BLaER1 treated with 17β-estradiol and CSF1 and Interleukin-3, amounts not matched to agents 10 nM and 100 nM (cell line): ENCODE results near the gene HMX1.

Experiments
- H3K27ac ChIP-seq, 11 experiments: shearing (Covaris generic); formaldehyde crosslinking; 2 replicates each; pipeline ENCODE4 v1.8.1; 2022
- H3K27me3 ChIP-seq, 11 experiments: shearing (Covaris generic); formaldehyde crosslinking; 2 replicates each; pipeline ENCODE4 v1.8.1; 2022
- H3K36me3 ChIP-seq, 11 experiments: shearing (Covaris generic); formaldehyde crosslinking; 2 replicates each; pipeline ENCODE4 v1.8.1; 2022
- H3K4me1 ChIP-seq, 10 experiments: shearing (Covaris generic); formaldehyde crosslinking; 2 replicates each; pipeline ENCODE4 v1.8.1; 2022
- H3K4me2 ChIP-seq, 11 experiments: shearing (Covaris generic); formaldehyde crosslinking; 2 replicates each; pipeline ENCODE4 v1.8.1; 2022
- H3K4me3 ChIP-seq, 10 experiments: shearing (Covaris generic); formaldehyde crosslinking; 2 replicates each; pipeline ENCODE4 v1.8.1; 2022
- H3K9ac ChIP-seq, 11 experiments: shearing (Covaris generic); formaldehyde crosslinking; 2 replicates each; pipeline ENCODE4 v1.8.1; 2022
- H3K9me3 ChIP-seq, 11 experiments: shearing (Covaris generic); formaldehyde crosslinking; replicated peaks in 1 of 11; 2 replicates each; pipeline ENCODE4 v1.8.1; 2022
- H4K20me1 ChIP-seq, 11 experiments: shearing (Covaris generic); formaldehyde crosslinking; 2 replicates each; pipeline ENCODE4 v1.8.1; 2022
- Cebpa-rat ChIP-seq, 11 experiments: shearing (Covaris generic); IDR thresholded peaks; 2 replicates each; pipeline ENCODE4 v1.8.1; 2022

Gene HMX1

DNA sequence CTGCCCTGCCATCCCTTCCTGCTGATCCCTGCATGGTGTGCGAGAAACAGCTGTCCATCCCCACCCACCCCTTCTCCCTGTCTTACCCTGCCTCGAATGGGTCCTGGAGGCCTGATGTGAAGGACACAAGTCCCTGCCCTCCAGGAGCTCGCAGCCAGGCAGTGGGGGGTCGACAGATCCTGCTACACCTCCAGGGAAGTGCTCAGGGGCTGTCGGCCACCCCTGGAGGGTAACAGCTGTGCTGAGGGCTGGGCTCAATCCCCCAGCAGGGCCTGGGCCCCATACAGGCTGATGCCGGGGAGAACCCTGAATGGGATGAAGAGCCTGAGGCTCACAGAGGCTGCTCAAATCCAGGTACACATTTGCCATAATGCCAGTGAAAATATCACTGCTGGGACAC, 17.6 kb downstream of the HMX1 start:
- peaks cover 33 to 45% (median 40%) of the 10 kb centered on the region in 10 experiments for H3K4me1 ChIP-seq
- peaks cover 0 to 52% (median 23%) of the 10 kb centered on the region in 11 experiments; a peak in 13 of 22 replicates for H4K20me1 ChIP-seq
- peaks cover 0 to 9% (median 6%) of the 10 kb centered on the region in 11 experiments; a peak in 5 of 22 replicates for H3K9me3 ChIP-seq
- H3K36me3 ChIP-seq = no peaks in the 10 kb centered on the region
- no peak overlapping the region for H3K9ac ChIP-seq
- H3K27me3 ChIP-seq = peaks cover 52 to 62% (median 53%) of the 10 kb centered on the region in 11 experiments
- H3K4me3 ChIP-seq = no peak overlapping the region
- no peak overlapping the region for H3K4me2 ChIP-seq
- H3K27ac ChIP-seq = no peak overlapping the region
- no peak for TF ChIP-seq Cebpa-rat (IDR thresholded peaks at IDR 0.05)

DNA sequence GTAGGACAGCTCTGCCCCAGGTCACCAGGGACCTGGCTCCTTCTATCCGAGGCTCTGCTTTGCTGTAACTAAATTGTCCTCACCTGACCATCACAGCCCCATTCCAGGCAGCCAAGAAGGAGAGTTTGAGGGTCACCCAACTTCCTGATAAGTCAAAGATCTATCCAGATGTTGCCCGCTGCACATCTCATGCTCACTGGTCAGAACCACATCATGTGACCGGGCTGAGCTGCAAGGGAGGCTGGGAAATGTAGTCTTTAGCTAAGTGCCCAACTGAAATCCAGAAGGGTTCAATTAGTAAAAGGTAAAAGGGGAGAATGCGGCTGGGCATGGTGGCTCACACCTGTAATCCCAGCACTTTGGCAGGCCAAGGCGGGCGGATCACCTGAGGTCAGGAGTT, 18.4 kb downstream of the HMX1 start:
- H3K4me3 ChIP-seq = no peak overlapping the region
- peaks cover 25 to 40% (median 33%) of the 10 kb centered on the region in 10 experiments for H3K4me1 ChIP-seq
- TF ChIP-seq Cebpa-rat (IDR thresholded peaks at IDR 0.05) = no peak
- H3K36me3 ChIP-seq = no peaks in the 10 kb centered on the region
- peaks cover 44 to 54% (median 46%) of the 10 kb centered on the region in 11 experiments for H3K27me3 ChIP-seq
- H4K20me1 ChIP-seq = peaks cover 0 to 51% (median 16%) of the 10 kb centered on the region in 11 experiments; a peak in 13 of 22 replicates
- peaks cover 0 to 9% (median 6%) of the 10 kb centered on the region in 11 experiments; a peak in 5 of 22 replicates for H3K9me3 ChIP-seq
- no peak overlapping the region for H3K4me2 ChIP-seq
- H3K27ac ChIP-seq = no peak overlapping the region
- H3K9ac ChIP-seq = no peak overlapping the region

DNA sequence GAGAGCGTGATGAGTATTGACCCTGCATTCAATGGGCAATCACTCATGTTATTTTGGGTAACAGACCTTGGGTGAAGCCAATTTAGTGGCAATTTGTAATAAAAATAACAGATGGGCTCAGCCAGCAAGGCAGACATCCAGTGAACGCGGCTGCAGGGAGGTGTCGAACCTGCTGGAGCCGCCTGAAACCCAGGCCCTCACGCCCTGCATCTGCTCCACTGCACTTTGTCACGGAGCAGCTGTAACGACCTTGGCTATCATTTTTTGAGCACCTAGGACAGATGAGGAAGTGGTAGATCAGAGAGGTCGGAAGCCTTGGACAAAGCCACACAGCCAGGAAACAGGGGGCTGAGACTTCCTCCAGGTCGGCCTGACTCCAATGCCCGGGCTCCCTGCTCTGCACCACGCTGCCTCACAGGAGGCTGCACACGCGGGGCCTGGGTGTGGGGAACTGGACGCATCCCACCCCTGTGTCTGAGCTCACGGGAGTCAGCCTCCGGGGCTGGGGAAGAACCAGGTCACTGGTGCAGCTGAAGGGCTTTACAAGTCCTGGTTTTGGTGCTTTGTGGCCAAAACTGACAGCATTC, 19.4 kb downstream of the HMX1 start:
- Histone ChIP-seq H3K9ac (no peak overlapping the region), H3K9me3 (peaks cover 0 to 9% (median 6%) of the 10 kb centered on the region in 11 experiments; a peak in 5 of 22 replicates), H3K4me2 (peak overlapping the region in 6 of 11 experiments; percentile 8 to 43 (median 25); a peak in 7 of 22 replicates), H3K27me3 (peaks cover 34 to 44% (median 35%) of the 10 kb centered on the region in 11 experiments), H4K20me1 (peaks cover 0 to 44% (median 8%) of the 10 kb centered on the region in 11 experiments; a peak in 12 of 22 replicates), H3K27ac (no peak overlapping the region), H3K4me3 (no peak overlapping the region), H3K36me3 (no peaks in the 10 kb centered on the region), H3K4me1 (peaks cover 20 to 32% (median 25%) of the 10 kb centered on the region in 10 experiments; a peak in 19 of 20 replicates)
- no peak for TF ChIP-seq Cebpa-rat (IDR thresholded peaks at IDR 0.05)

DNA sequence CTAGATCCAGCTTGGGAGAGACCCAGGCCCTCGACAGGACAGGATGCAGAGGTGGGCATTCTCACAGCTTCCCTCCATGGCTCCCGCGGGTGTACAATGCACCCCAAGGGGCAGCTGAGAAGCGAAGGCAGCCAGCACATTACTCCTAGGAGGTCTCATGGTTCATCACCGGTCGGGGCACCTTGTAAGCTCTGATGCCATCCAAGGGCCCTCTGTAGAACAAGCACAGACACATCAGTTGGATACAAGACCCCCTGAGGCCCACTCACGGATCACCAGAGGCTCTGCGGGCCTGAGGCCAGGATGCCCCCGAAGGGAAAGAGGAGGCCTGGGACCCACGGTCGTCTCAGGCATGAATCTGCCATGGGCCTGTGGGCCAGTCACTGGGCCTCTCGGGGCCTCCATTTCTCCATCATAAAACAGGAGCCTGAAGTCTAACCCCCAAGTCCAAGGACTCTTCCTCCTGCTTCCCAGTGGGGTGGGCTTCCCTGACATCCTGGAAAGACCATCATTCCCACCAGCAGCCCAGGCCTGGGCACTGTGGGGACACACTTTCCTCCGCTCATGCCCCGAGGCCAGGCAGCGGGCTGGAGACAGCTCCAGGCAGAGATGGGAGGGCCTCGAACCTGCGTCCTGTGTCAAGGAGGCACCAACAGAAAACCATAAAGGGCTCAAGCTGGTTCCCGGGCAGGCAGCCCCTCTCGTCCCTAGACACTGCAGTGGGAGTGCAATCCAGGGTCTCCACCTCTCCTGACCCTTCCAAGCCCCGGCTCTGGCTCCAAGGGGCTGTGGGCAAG, 20.1 kb downstream of the HMX1 start:
- H3K9ac ChIP-seq = no peak overlapping the region
- H3K36me3 ChIP-seq = no peaks in the 10 kb centered on the region
- H3K4me2 ChIP-seq = peak overlapping the region in 1 of 11 experiments; percentile 8; a peak in 1 of 22 replicates
- H3K4me1 ChIP-seq = peaks cover 16 to 32% (median 21%) of the 10 kb centered on the region in 10 experiments; a peak in 17 of 20 replicates
- H3K4me3 ChIP-seq = no peak overlapping the region
- H3K27me3 ChIP-seq = peaks cover 27 to 37% (median 28%) of the 10 kb centered on the region in 11 experiments
- no peak overlapping the region for H3K27ac ChIP-seq
- peaks cover 0 to 9% (median 6%) of the 10 kb centered on the region in 11 experiments; a peak in 5 of 22 replicates for H3K9me3 ChIP-seq
- TF ChIP-seq Cebpa-rat (IDR thresholded peaks at IDR 0.05) = no peak
- peaks cover 0 to 43% (median 4%) of the 10 kb centered on the region in 11 experiments; a peak in 10 of 22 replicates for H4K20me1 ChIP-seq

DNA sequence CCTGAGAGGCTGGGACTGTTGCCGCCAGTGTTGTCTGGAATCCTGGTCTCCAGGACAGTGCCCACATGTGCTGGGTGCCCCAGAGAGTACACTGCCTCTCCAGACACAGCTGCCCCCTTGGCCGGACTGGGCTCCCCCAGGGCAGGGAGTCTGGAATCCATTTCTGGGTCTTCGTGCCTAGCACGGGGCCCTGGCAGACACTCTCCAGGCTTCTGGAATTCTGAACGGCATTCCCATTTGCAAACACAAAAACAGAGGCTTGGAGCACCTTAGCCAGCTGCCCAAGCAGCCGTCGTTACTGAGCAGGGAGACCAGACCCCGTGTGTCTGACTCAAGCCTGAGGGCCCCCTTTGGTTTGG, 20.8 kb downstream of the HMX1 start:
- H3K9ac ChIP-seq = no peak overlapping the region
- no peak overlapping the region for H3K27ac ChIP-seq
- H3K27me3 ChIP-seq = peaks cover 20 to 30% (median 21%) of the 10 kb centered on the region in 11 experiments

DNA sequence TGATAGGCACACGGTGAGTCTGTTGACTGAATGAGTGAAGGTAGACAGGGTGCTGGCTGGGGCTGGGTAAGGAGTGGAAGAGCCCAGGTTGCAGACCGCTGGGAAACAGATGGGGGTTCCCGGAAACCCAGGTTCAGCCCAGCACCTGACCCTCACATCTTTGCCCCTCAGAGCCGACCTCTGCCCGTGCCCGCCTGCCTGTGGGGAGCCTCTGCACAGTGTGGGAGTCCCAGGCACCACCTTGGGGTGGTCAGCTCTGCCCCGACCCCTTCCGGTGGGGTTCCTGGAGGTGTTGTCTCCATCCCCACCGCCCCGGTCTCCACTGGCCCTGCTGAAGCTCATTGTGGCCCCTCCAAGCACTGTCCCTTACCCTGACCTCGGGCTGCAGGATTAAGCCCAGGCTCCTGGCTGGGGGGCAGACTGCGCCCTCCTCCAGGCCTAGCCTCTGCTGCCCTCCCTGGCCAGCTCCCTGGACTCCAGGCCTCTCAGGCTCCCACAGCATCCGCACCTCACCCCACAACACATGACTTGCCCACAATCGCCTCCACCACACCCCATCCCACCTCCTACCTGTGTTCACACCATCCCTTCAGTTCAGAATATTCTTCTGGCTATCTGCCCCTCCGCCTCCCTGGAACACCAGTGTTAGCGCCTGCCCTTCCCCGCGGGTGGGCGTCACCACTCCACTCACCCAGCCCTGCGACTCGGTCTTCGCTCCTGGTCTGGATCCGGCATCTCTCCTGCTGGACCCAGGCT, 21.4 kb downstream of the HMX1 start:
- H3K9me3 ChIP-seq = peaks cover 0 to 9% (median 6%) of the 10 kb centered on the region in 11 experiments; a peak in 5 of 22 replicates
- no peak overlapping the region for H3K9ac ChIP-seq
- H4K20me1 ChIP-seq = peaks cover 0 to 33% (median 0%) of the 10 kb centered on the region in 11 experiments; a peak in 7 of 22 replicates
- H3K4me3 ChIP-seq = no peak overlapping the region
- H3K4me1 ChIP-seq = peaks cover 8 to 26% (median 11%) of the 10 kb centered on the region in 10 experiments; a peak in 15 of 20 replicates
- H3K27me3 ChIP-seq = peaks cover 14 to 24% (median 16%) of the 10 kb centered on the region in 11 experiments
- H3K4me2 ChIP-seq = no peak overlapping the region
- TF ChIP-seq Cebpa-rat (IDR thresholded peaks at IDR 0.05) = no peak
- no peaks in the 10 kb centered on the region for H3K36me3 ChIP-seq
- no peak overlapping the region for H3K27ac ChIP-seq

More for the DNA sequence above, 20.8 kb downstream of the HMX1 start:
- peaks cover 13 to 32% (median 16%) of the 10 kb centered on the region in 10 experiments; a peak in 17 of 20 replicates for H3K4me1 ChIP-seq
- H3K4me2 ChIP-seq = no peak overlapping the region
- peaks cover 0 to 38% (median 0%) of the 10 kb centered on the region in 11 experiments; a peak in 8 of 22 replicates for H4K20me1 ChIP-seq
- no peak for TF ChIP-seq Cebpa-rat (IDR thresholded peaks at IDR 0.05)
- no peak overlapping the region for H3K4me3 ChIP-seq
- no peaks in the 10 kb centered on the region for H3K36me3 ChIP-seq
- H3K9me3 ChIP-seq = peaks cover 0 to 9% (median 6%) of the 10 kb centered on the region in 11 experiments; a peak in 5 of 22 replicates

DNA sequence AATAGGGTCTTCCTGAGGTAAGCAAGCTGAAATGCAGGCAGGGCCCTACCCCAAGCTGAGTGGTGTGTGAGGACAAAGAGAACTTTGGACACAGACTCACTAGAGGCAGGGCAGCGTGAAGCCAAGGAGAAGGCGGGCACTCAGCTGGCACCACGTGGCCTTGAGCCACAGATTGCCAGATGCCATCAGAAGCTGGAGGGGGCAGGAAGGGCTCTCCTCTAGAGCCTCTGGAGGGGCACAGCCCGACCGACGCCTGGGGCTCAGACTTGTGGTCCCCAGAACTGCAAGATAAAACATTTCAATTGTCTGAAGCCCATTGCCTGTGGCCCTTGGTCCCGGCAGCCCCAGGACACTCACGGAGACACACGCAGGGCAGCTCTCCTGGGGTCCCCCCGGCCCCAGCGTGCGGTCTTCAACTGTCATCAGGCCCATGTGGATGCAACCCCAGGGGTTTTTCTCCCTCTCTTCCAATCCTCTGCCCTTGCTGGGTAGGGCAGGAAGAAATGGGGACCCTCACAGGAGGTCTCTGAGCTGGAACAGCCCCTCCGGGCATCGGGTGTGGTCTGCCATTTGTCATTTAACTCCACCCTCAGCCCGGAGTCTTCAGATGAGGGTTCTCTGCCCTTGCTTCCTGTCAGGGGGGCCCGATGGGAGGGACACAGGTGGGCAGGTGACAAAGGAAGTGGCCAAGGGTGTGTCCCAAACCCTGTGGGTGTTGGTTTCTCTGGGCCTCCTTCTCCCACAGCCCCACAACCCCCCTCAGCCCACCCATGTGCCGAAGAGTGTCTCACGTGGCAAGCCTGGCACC, 22.2 kb downstream of the HMX1 start:
- Histone ChIP-seq H4K20me1 (peaks cover 0 to 28% (median 0%) of the 10 kb centered on the region in 11 experiments; a peak in 2 of 22 replicates), H3K27me3 (peaks cover 7 to 16% (median 8%) of the 10 kb centered on the region in 11 experiments), H3K27ac (no peak overlapping the region), H3K4me2 (no peak overlapping the region), H3K4me1 (peaks cover 8 to 24% (median 15%) of the 10 kb centered on the region in 10 experiments; a peak in 15 of 20 replicates), H3K9ac (no peak overlapping the region), H3K36me3 (no peaks in the 10 kb centered on the region), H3K9me3 (peaks cover 0 to 9% (median 6%) of the 10 kb centered on the region in 11 experiments; a peak in 5 of 22 replicates), H3K4me3 (no peak overlapping the region)
- no peak for TF ChIP-seq Cebpa-rat (IDR thresholded peaks at IDR 0.05)
